Loucy (cell line): ENCODE results near the gene ABCB11.
"Not testable (repeated sequence)": the region's sequence is repeated elsewhere in the genome, so short reads cannot be mapped to it uniquely, and the experiment has no call there.

Experiments used
- H2AFZ ChIP-seq: fragments of 200-600 bp; sonication (generic); 2 replicates; pipeline ENCODE4 v1.6.0; 2016; ENCODE audit warnings: antibody characterized with exemption, mild to moderate bottlenecking, low read length, moderate library complexity
- H3F3A ChIP-seq: fragments of 200-600 bp; 2 replicates; pipeline ENCODE4 v1.6.0; 2016; ENCODE audit warnings: antibody characterized with exemption, low read depth, mild to moderate bottlenecking
- H3K27me3 ChIP-seq: fragments of 200-600 bp; sonication (generic); 2 replicates; pipeline ENCODE4 v1.6.1; 2014; ENCODE audit warnings: low read length, mild to moderate bottlenecking; ENCODE audit not compliant: insufficient read depth, poor library complexity, severe bottlenecking
- H3K36me3 ChIP-seq: fragments of 200-600 bp; sonication (generic); 2 replicates; pipeline ENCODE4 v1.6.1; 2016; ENCODE audit warnings: low read length; ENCODE audit not compliant: insufficient read depth
- H3K4me1 ChIP-seq: fragments of 200-600 bp; sonication (generic); 2 replicates; pipeline ENCODE4 v1.5.1; 2014; ENCODE audit warnings: low read length, mild to moderate bottlenecking; ENCODE audit not compliant: insufficient read depth, poor library complexity, severe bottlenecking
- H3K4me2 ChIP-seq: fragments of 200-600 bp; sonication (generic); 2 replicates; pipeline ENCODE4 v1.6.0; 2014; ENCODE audit warnings: antibody characterized with exemption, low read length, low read depth, mild to moderate bottlenecking; ENCODE audit not compliant: poor library complexity, severe bottlenecking
- H3K4me3 ChIP-seq: fragments of 200-600 bp; sonication (generic); 2 replicates; pipeline ENCODE4 v1.5.1; 2014; ENCODE audit warnings: low read length, mild to moderate bottlenecking, mixed read lengths; ENCODE audit not compliant: poor library complexity, severe bottlenecking
- H3K79me2 ChIP-seq: fragments of 200-600 bp; sonication (generic); 2 replicates; pipeline ENCODE4 v1.6.1; 2014; ENCODE audit warnings: low read length; ENCODE audit not compliant: insufficient read depth
- H3K9ac ChIP-seq: fragments of 200-600 bp; sonication (generic); 2 replicates; pipeline ENCODE4 v1.6.0; 2014; ENCODE audit warnings: mild to moderate bottlenecking, low read depth, low read length, moderate library complexity; ENCODE audit not compliant: poor library complexity, severe bottlenecking
- H3K9me2 ChIP-seq: fragments of 200-600 bp; sonication (generic); replicated peaks from 2 replicates; pipeline ENCODE4 v1.6.1; 2016; ENCODE audit warnings: low read depth, low read length, mixed read lengths
- H3K9me3 ChIP-seq: fragments of 200-600 bp; sonication (generic); 2 replicates; pipeline ENCODE4 v1.6.1; 2014; ENCODE audit warnings: mild to moderate bottlenecking, antibody characterized with exemption, low read length, low read depth; ENCODE audit not compliant: insufficient read depth
- H4K20me1 ChIP-seq: fragments of 200-600 bp; sonication (generic); 2 replicates; pipeline ENCODE4 v1.6.0; 2014; ENCODE audit warnings: antibody characterized with exemption, low read length, mild to moderate bottlenecking; ENCODE audit not compliant: insufficient read depth, poor library complexity, severe bottlenecking
- CTCF ChIP-seq: fragments of 200-600 bp; sonication (generic); conservative IDR thresholded peaks from 2 replicates; pipeline ENCODE4 v1.5.1; 2014; ENCODE audit warnings: mild to moderate bottlenecking, antibody characterized with exemption, low read length
- EZH2phosphoT487 ChIP-seq: fragments of 200-600 bp; IDR thresholded peaks from 2 replicates; pipeline ENCODE4 v1.6.1; 2018; ENCODE audit warnings: antibody characterized with exemption, mild to moderate bottlenecking, moderate library complexity, borderline replicate concordance

Gene ABCB11

DNA sequence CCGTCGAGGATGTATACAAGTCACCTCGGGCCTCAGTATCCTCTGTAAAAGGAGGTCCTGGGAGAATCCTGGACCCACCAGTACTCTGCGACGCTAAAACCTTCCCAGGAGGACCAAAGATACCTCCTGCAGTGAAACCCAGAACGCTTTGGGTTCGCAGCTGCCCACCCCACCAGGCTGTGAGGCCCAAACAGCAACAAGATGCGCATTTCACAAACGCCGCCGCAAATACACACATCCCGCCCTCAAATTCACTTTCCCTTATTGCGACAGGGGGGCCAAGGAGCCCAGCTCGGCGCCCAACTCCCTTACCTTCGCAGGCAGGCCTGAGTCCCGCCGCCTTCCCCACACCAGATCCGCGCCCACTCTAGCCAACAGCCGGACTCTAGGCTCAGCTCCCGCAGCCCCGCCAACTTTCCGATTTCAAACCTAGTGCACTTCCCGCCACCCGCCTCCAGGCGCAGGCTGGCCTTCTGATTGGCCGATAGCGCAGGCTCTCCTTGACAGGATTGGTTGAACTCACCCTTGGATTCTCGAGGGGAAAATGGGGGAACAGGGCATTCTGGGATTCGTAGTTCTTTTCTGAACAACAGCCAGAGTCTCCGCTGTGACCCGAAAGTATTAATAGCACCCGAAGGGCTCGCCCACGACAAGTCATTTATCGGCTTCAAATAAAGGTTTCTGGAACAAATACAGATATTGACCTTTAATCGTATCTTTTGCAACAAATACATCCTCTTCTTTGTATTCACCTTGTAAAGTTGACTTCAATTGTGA lies 140.9 kb downstream of the ABCB11 start, which contains the start of gene SPC25:
TSS of gene SPC25 (minus strand) at position 425 of the 777 bp plus-strand sequence. CDS start 911 bp downstream, outside the sequence.
- TF ChIP-seq EZH2phosphoT487 (no peak), CTCF (no peak)
- Histone ChIP-seq H3F3A (no peaks in the 10 kb centered on the region), H3K27me3 (no peaks in the 10 kb centered on the region), H3K9me3 (no peaks in the 10 kb centered on the region), H3K4me2 (peak within 1 kb of the TSS; percentile 96), H4K20me1 (no peaks in the 10 kb centered on the region), H3K4me1 (peaks cover 23% of the 10 kb centered on the region), H2AFZ (peak within 1 kb of the TSS; percentile 86), H3K9ac (peak within 1 kb of the TSS; percentile 92), H3K79me2 (peaks cover 39% of the 10 kb centered on the region), H3K9me2 (no peaks in the 10 kb centered on the region), H3K36me3 (no peaks in the 10 kb centered on the region), H3K4me3 (peak within 1 kb of the TSS; percentile 94)

- H4K20me1 ChIP-seq: no peaks in the 10 kb centered on the region
- H3K79me2 ChIP-seq: peaks cover 45% of the 10 kb centered on the region
- TF ChIP-seq CTCF (no peak), EZH2phosphoT487 (no peak)
- H3K36me3 ChIP-seq: no peaks in the 10 kb centered on the region
- peak overlapping the region; percentile 96 for H3K4me2 ChIP-seq
- no peaks in the 10 kb centered on the region for H3K9me3 ChIP-seq
- peak overlapping the region; percentile 92 for H3K9ac ChIP-seq
- peak overlapping the region; percentile 94 for H3K4me3 ChIP-seq
- peak overlapping the region; percentile 86 for H2AFZ ChIP-seq
- H3K9me2 ChIP-seq: no peaks in the 10 kb centered on the region
- H3K27me3 ChIP-seq: no peaks in the 10 kb centered on the region
- H3K4me1 ChIP-seq: peaks cover 28% of the 10 kb centered on the region
- no peaks in the 10 kb centered on the region for H3F3A ChIP-seq
Measured at GRCh38 chr2:168889635-168890005, 141.5 kb downstream of the ABCB11 start.

DNA sequence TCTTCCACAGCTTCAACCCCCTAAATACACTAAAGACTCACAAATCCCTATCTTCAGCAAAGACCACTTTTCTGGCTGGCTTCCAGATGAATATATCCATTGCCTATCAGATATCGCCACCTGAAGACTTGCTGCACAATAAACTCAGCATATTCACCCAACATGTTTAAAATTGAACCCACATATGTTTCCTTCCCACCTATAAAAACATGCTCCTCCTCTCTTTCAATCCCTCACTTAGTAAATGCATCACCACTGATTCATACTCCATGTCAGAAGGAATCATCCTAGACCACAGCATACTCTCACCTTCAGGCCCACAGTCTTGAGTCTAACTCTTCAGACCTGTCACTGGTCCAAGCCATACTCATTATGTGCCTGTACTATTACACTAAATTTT lies 146.1 kb downstream of the ABCB11 start:
- TF ChIP-seq CTCF: 0 out of 2 replicates have a peak, but pooled peaks have one; percentile 12
- TF ChIP-seq EZH2phosphoT487: no peak
- Histone ChIP-seq H3K4me3 (peak overlapping the region; percentile 33), H3K36me3 (no peaks in the 10 kb centered on the region)

GRCh38 chr2:168882163-168882562 lies 149.0 kb downstream of the ABCB11 start:
- H3F3A ChIP-seq, H3K9me3 ChIP-seq, H3K4me2 ChIP-seq, H2AFZ ChIP-seq, H3K36me3 ChIP-seq, H3K4me3 ChIP-seq, H3K27me3 ChIP-seq, H3K9ac ChIP-seq, H4K20me1 ChIP-seq, H3K9me2 ChIP-seq: not testable (repeated sequence)
- peaks cover 26% of the 10 kb centered on the region for H3K4me1 ChIP-seq
- H3K79me2 ChIP-seq: peaks cover 44% of the 10 kb centered on the region

More for the DNA sequence above, 146.1 kb downstream of the ABCB11 start:
- H3K4me1 ChIP-seq: peaks cover 38% of the 10 kb centered on the region
- H3K4me2 ChIP-seq: peak overlapping the region; percentile 41
- no peak overlapping the region for H3K9ac ChIP-seq
- no peaks in the 10 kb centered on the region for H3K9me3 ChIP-seq
- no peak overlapping the region for H2AFZ ChIP-seq
- H3K27me3 ChIP-seq: no peaks in the 10 kb centered on the region
- no peaks in the 10 kb centered on the region for H3K9me2 ChIP-seq
- H3K79me2 ChIP-seq: peaks cover 67% of the 10 kb centered on the region
- no peaks in the 10 kb centered on the region for H3F3A ChIP-seq
- no peaks in the 10 kb centered on the region for H4K20me1 ChIP-seq
